ENCODE results near the gene HCFC2.

GRCh38 chr12:104025771-104026170 lies 38.6 kb upstream of the HCFC2 start:
- no peak for TF ChIP-seq CTCF (conservative IDR thresholded peaks at IDR 0.05; ENCODE audit: low read length)
- no peak for TF ChIP-seq EZH2phosphoT487 (IDR thresholded peaks at IDR 0.05; ENCODE audit: borderline replicate concordance)

Measured in Loucy (cell line).